ENCODE results near the gene WDR38. TPM values are rescaled to one million over a fixed set of nuclear protein-coding genes. Genes with fewer than 3 reads are reported as not detected.

The WDR38 gene
- polyA plus RNA-seq, 1 of the 3 experiments (the other 2 are of a cell fraction): not detected

GRCh38 chr9:124897570-124898460, 44.6 kb downstream of the WDR38 start (continued):
- TF ChIP-seq, protein P1, sequence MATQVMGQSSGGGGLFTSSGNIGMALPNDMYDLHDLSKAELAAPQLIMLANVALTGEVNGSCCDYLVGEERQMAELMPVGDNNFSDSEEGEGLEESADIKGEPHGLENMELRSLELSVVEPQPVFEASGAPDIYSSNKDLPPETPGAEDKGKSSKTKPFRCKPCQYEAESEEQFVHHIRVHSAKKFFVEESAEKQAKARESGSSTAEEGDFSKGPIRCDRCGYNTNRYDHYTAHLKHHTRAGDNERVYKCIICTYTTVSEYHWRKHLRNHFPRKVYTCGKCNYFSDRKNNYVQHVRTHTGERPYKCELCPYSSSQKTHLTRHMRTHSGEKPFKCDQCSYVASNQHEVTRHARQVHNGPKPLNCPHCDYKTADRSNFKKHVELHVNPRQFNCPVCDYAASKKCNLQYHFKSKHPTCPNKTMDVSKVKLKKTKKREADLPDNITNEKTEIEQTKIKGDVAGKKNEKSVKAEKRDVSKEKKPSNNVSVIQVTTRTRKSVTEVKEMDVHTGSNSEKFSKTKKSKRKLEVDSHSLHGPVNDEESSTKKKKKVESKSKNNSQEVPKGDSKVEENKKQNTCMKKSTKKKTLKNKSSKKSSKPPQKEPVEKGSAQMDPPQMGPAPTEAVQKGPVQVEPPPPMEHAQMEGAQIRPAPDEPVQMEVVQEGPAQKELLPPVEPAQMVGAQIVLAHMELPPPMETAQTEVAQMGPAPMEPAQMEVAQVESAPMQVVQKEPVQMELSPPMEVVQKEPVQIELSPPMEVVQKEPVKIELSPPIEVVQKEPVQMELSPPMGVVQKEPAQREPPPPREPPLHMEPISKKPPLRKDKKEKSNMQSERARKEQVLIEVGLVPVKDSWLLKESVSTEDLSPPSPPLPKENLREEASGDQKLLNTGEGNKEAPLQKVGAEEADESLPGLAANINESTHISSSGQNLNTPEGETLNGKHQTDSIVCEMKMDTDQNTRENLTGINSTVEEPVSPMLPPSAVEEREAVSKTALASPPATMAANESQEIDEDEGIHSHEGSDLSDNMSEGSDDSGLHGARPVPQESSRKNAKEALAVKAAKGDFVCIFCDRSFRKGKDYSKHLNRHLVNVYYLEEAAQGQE (IDR thresholded peaks at IDR 0.05; ENCODE audit: low read depth, low read length): no peak
- no peak for TF ChIP-seq ZBTB33 (IDR thresholded peaks at IDR 0.05; ENCODE audit: borderline replicate concordance, low read depth)
- no peak for TF ChIP-seq NFIC (IDR thresholded peaks at IDR 0.05; ENCODE audit: borderline replicate concordance)
- TF ChIP-seq RAD21 (IDR thresholded peaks at IDR 0.05; ENCODE audit: low read length): no peak
- no peak for TF ChIP-seq NRF1 (IDR thresholded peaks at IDR 0.05; ENCODE audit: low read depth, low read length)
- no peak for TF ChIP-seq EP300 (IDR thresholded peaks at IDR 0.05; ENCODE audit: borderline replicate concordance in 1 of 2, low read depth in 1 of 2, low read length in 1 of 2)
- TF ChIP-seq MXI1 (IDR thresholded peaks at IDR 0.05; ENCODE audit: low read depth, low read length): no peak
- TF ChIP-seq RXRA (IDR thresholded peaks at IDR 0.05; ENCODE audit: borderline replicate concordance, low read depth): no peak

- ChIA-PET POLR2A (no interaction called here), CTCF (interaction anchor here (1.0 to 2.0 kb wide), 4 partner anchors 10 to 128 kb away, joined by 3 to 5 read pairs (median 4); partner anchors contain the start of gene WDR38)
- Histone ChIP-seq H3K36me3 (replicated peaks in 1 of 2; ENCODE audit: control insufficient read depth in 1 of 2, insufficient read depth in 2 of 2, low read length in 1 of 2) (peaks cover 28 to 34% of the 10 kb centered on the region in 2 experiments), H3K9me3 (no peaks in the 10 kb centered on the region), H3K79me2 (ENCODE audit: insufficient read depth) (no peaks in the 10 kb centered on the region; the same call in 1 of the 2 replicates), H3K27ac (ENCODE audit: low read depth in 2 of 2, low read length in 1 of 2) (no peak overlapping the region), H4K20me1 (ENCODE audit: insufficient read depth) (no peaks in the 10 kb centered on the region), H2AFZ (ENCODE audit: low read depth) (no peak overlapping the region), H3K9ac (no peak overlapping the region), H3F3A (replicated peaks; ENCODE audit: insufficient read depth) (peaks cover 10% of the 10 kb centered on the region), H3K4me3 (ENCODE audit: low read depth in 2 of 2, low read length in 1 of 2) (no peak overlapping the region), H3K4me2 (no peak overlapping the region), H3K4me1 (ENCODE audit: control insufficient read depth in 1 of 2, insufficient read depth in 2 of 2, low read depth in 1 of 2, low read length in 1 of 2) (no peaks in the 10 kb centered on the region), H3K9me2 (no peaks in the 10 kb centered on the region), H3K27me3 (ENCODE audit: insufficient read depth) (no peaks in the 10 kb centered on the region)
- no peak for DNase-seq
- TF ChIP-seq NRF1 (IDR thresholded peaks at IDR 0.05; ENCODE audit: low read depth, low read length) (no peak), ZBTB33 (IDR thresholded peaks at IDR 0.05; ENCODE audit: borderline replicate concordance, low read depth) (no peak), SMC3 (IDR thresholded peaks at IDR 0.05; ENCODE audit: low read depth, low read length) (no peak)
- WGBS (ENCODE audit: low lambda C conversion rate): 89% methylated on average over 7 of the region's 9 CpGs
These were observed 46.6 kb downstream of the WDR38 start for GRCh38 chr9:124899845-124900244.
